HG02840 (cell line): ENCODE results near the gene ZG16.

Source experiments
- ATAC-seq: cut with Tn5 transposase; IDR thresholded peaks from one replicate; pipeline ENCODE4 v1.9.1; 2021; ENCODE audit warnings: mild to moderate bottlenecking, moderate library complexity, moderate number of reproducible peaks; ENCODE audit not compliant: unreplicated experiment, low FRiP score

ZG16 gene

GRCh38 chr16:29819506-29819905 is 41.5 kb downstream of the ZG16 start:
- ATAC-seq = no peak

GRCh38 chr16:29820271-29820701 is 42.2 kb downstream of the ZG16 start, which contains the start of gene MVP:
MVP (plus strand) TSS chr16:29820462; CDS start chr16:29830550, 10,088 bp downstream.
- ATAC-seq = no peak

- ATAC-seq = no peak
These were observed 42.9 kb downstream of the ZG16 start for GRCh38 chr16:29820730-29821642.

- ATAC-seq = no peak
These were observed 43.6 kb downstream of the ZG16 start for GRCh38 chr16:29821643-29822115.

GRCh38 chr16:29824589-29825144 is 46.6 kb downstream of the ZG16 start:
- no peak for ATAC-seq

- ATAC-seq = no peak
These were observed 47.3 kb downstream of the ZG16 start for GRCh38 chr16:29825145-29826044.

- ATAC-seq = no peak
These were observed 48.3 kb downstream of the ZG16 start for GRCh38 chr16:29826342-29826695.

- ATAC-seq = no peak
These were observed 52.7 kb downstream of the ZG16 start for GRCh38 chr16:29830774-29831173.

- no peak for ATAC-seq
These were observed 53.4 kb downstream of the ZG16 start for GRCh38 chr16:29831490-29831889.
